Mucosa of stomach (tissue), 1 donor: ENCODE measurements around the gene SIAH1.

Experiments used
- H3K27me3 ChIP-seq: one replicate; pipeline ENCODE4 v1.7.0; 2013; ENCODE audit warnings: mild to moderate bottlenecking, low read length; ENCODE audit not compliant: control insufficient read depth, insufficient read depth
- H3K36me3 ChIP-seq: one replicate; pipeline ENCODE4 v1.7.0; 2013; ENCODE audit warnings: low read length; ENCODE audit not compliant: control insufficient read depth, insufficient read depth
- H3K4me1 ChIP-seq: one replicate; pipeline ENCODE4 v1.7.0; 2013; ENCODE audit warnings: mild to moderate bottlenecking, low read length; ENCODE audit not compliant: control insufficient read depth, insufficient read depth
- H3K4me3 ChIP-seq: one replicate; pipeline ENCODE4 v1.7.0; 2013; ENCODE audit warnings: low read length
- H3K9ac ChIP-seq: one replicate; pipeline ENCODE4 v1.7.0; 2013; ENCODE audit warnings: mild to moderate bottlenecking, low read length, moderate library complexity
- H3K9me3 ChIP-seq: one replicate; pipeline ENCODE4 v1.7.0; 2013; ENCODE audit warnings: mild to moderate bottlenecking, low read length, moderate library complexity; ENCODE audit not compliant: control insufficient read depth
- donor health status: Pancreatic carcinoma.

Gene SIAH1

DNA sequence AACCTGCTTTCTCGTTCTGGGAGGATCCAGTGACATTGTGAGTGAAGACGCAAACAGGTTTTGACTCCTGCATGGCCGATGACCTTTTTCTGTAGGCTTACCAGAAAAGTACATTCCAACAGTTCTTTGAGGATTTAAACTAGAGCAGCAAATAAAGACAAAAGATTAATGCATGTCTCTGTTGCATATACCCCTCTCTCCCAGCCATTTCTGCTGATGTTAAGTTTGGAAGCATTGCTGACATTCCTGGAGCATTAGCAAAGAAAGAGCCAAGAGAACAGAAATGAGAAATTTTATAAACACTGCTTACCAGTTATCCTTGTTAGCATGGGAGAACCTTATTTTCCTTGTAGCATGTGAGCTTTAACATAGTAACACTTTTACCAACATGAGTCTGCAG is 49.3 kb downstream of the SIAH1 start:
- Histone ChIP-seq H3K36me3 (peaks cover 6% of the 10 kb centered on the region), H3K4me3 (no peak overlapping the region), H3K9ac (no peak overlapping the region), H3K27me3 (no peaks in the 10 kb centered on the region), H3K4me1 (no peaks in the 10 kb centered on the region), H3K9me3 (no peaks in the 10 kb centered on the region)

DNA sequence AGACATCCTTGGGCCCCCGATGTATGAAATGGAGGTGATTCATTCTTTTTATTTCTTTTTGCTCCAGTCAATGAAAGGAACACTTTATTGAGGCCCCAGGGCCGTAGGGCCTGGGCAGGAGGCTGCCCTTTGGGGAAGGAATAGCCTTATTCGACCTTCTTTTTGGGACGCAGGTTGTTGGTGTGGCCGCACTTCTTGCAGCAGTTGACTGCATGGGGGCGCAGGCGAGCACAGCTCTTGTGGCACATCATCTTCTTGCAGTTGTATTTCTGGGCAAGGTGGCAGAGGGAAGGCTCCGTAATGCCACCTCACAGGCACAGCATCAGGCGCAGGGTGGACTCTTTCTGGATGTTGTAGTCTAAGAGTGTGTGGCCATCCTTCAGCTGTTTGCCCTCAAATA is 50.9 kb downstream of the SIAH1 start:
- no peaks in the 10 kb centered on the region for H3K9me3 ChIP-seq
- no peak overlapping the region for H3K4me3 ChIP-seq
- peaks cover 6% of the 10 kb centered on the region for H3K36me3 ChIP-seq

DNA sequence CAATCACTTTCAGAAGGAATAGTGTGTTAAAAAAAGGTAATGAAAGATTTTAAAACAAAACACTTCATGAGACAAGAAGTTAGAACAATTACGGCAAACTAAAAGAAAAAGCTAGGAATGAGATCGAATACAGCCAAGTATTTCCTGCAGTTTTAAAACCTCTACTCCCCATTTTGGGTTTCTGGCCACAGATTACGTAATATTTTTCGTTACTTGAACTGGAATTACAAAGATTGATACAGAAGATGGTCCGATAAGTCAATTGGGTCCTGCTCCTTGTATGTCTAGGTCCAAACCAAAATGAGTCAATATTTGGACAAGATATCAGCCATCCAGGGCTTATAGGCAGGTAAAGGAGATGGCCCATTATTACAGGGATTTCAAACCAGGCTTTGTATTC is 52.2 kb downstream of the SIAH1 start:
- Histone ChIP-seq H3K9me3 (no peaks in the 10 kb centered on the region), H3K36me3 (peaks cover 6% of the 10 kb centered on the region), H3K27me3 (no peaks in the 10 kb centered on the region), H3K4me1 (no peaks in the 10 kb centered on the region), H3K4me3 (no peak overlapping the region), H3K9ac (no peak overlapping the region)

More for the DNA sequence above, 50.9 kb downstream of the SIAH1 start:
- no peak overlapping the region for H3K9ac ChIP-seq
- H3K4me1 ChIP-seq, result no peaks in the 10 kb centered on the region
- no peaks in the 10 kb centered on the region for H3K27me3 ChIP-seq

DNA sequence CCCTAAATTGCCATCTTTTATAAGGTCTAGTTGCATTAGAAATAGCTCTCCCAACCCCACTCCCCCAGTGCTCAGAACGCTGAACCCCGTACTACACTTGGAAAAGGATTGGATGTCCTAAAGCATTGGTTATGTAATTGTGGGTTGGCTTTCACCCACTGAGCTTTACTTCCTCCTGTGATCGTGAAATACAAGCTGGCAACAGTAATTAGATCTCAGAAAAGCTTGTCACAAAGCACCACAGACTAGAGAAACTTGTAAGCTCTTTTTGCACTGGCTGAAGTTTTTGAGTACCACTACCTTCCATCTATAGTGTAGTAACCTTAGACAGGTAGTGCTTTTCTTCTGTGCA is 54.4 kb downstream of the SIAH1 start:
- H3K4me1 ChIP-seq, result no peaks in the 10 kb centered on the region
- no peak overlapping the region for H3K4me3 ChIP-seq
- H3K36me3 ChIP-seq, result peaks cover 6% of the 10 kb centered on the region
- H3K27me3 ChIP-seq, result no peaks in the 10 kb centered on the region
- no peaks in the 10 kb centered on the region for H3K9me3 ChIP-seq
- H3K9ac ChIP-seq, result no peak overlapping the region

DNA sequence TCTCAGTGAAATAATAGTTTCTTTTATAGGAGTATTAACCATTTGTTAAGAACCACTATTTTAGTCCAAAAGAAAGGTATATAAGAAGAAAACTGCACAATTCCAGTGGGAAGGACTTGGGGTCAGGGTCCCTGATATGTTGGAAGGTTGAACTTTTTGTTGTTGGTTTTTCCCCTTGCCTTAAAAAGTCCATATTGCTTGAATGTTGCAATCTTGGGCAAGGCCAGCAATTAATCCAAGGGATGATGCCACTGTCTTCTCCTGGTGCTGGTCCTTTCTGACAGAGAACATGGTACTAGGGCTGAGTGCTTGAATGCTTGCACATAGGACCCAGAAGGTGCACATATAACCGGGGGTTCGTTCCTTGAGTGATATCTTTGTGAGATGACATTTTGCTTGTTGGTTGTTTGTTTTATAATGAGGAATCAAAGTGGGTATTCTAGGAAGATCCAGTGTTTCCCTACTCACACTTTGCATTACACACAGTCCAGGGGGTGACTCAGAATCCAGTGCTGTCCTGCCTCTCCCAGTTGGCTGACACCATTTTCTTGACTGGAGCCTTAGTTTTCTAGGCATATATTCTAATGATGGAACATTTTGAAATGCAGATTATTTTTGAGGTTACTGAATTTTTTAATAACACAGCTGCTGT is 54.9 kb downstream of the SIAH1 start:
- H3K27me3 ChIP-seq, result no peaks in the 10 kb centered on the region
- peaks cover 6% of the 10 kb centered on the region for H3K36me3 ChIP-seq

DNA sequence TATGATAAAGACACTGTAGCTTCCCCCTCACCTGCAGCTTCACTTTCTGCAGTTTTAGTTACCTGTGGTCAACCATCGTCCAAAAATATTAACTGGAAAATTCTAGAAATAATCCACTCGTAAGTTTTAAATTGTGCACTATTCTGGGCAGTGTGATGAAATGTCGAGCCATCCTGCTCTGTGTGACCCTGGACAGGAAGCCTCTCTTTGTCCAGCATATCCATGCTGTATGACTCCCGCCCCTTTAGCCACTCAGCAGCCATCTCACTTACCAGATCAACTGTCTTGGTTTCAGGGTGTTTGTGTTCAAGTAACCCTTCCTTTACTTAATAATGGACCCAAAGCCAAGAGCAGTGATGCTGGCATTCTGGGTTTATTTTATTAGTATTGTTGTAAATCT is 56.1 kb downstream of the SIAH1 start:
- H3K27me3 ChIP-seq, result no peaks in the 10 kb centered on the region
- H3K4me1 ChIP-seq, result no peaks in the 10 kb centered on the region
- H3K9me3 ChIP-seq, result no peaks in the 10 kb centered on the region
- no peak overlapping the region for H3K4me3 ChIP-seq
- no peak overlapping the region for H3K9ac ChIP-seq
- no peaks in the 10 kb centered on the region for H3K36me3 ChIP-seq

More for the DNA sequence above, 54.9 kb downstream of the SIAH1 start:
- no peaks in the 10 kb centered on the region for H3K4me1 ChIP-seq
- no peak overlapping the region for H3K4me3 ChIP-seq
- H3K9ac ChIP-seq, result no peak overlapping the region
- H3K9me3 ChIP-seq, result no peaks in the 10 kb centered on the region

DNA sequence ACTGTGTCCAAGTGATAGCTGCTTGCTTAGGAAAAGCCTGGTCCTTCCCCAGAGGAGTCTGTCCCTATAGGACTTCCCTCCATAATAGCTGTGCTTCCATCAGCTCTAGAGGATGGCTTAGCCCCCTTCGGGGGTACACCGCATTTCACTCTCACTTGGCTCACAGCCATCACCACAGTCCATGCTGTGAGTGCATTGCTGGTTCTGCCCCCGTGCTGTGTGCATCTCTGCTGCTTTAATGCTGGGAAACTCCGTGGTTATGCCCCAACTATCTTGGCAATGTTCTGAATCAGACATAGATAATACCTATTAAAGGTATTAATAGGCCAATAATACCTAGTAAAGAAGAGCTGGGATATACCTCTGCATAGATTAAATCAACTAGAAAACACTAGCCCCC is 58.3 kb downstream of the SIAH1 start:
- Histone ChIP-seq H3K9me3 (no peaks in the 10 kb centered on the region), H3K4me3 (no peak overlapping the region), H3K27me3 (no peaks in the 10 kb centered on the region), H3K4me1 (no peaks in the 10 kb centered on the region), H3K9ac (no peak overlapping the region), H3K36me3 (no peaks in the 10 kb centered on the region)

DNA sequence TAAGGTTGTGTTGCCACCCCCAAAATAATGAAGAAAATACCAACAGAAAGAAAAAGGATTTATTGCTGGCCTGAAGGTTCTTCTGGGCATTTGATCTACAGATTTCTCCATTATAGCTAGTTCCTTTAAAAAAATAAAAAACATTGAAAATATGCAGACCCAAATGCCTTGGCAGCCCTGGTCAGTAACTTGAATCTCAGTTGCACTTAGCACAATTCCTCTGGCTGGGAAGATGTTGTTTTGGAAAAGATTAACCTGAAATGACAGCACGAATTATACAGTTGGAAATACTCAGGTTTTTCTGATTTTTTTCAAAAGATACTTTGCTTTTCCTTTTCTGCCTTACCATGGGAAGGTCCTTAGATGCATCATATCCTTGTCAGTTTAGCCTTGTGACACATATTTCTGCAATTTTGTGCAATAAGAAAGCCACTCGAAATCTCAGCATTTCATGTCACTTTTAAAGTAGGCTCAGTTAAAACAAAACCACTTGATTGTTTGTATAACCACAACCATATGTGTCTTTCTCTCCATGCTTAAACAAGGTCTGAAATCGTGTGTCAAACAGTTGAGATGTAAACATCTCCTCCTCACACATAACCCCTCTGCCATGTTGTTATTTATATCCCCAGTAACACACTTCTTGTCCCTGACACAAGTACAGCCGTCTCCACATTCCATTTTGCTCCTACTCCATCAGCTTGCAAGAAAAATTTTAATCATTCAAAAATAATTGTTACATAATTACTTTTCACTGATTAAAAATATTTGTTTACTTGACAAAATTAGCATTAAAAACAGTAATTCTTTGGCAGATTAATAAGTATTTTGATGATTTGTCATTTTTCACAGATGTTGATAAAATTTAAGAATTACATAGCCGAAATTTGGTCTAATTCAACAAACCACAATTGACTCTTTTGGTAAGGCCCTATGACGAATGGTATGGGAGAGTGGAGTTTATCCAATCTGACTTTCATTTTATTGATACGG is 61.1 kb downstream of the SIAH1 start:
- Histone ChIP-seq H3K36me3 (no peaks in the 10 kb centered on the region), H3K9me3 (no peaks in the 10 kb centered on the region), H3K27me3 (no peaks in the 10 kb centered on the region), H3K4me1 (peaks cover 11% of the 10 kb centered on the region), H3K4me3 (no peak overlapping the region), H3K9ac (no peak overlapping the region)

DNA sequence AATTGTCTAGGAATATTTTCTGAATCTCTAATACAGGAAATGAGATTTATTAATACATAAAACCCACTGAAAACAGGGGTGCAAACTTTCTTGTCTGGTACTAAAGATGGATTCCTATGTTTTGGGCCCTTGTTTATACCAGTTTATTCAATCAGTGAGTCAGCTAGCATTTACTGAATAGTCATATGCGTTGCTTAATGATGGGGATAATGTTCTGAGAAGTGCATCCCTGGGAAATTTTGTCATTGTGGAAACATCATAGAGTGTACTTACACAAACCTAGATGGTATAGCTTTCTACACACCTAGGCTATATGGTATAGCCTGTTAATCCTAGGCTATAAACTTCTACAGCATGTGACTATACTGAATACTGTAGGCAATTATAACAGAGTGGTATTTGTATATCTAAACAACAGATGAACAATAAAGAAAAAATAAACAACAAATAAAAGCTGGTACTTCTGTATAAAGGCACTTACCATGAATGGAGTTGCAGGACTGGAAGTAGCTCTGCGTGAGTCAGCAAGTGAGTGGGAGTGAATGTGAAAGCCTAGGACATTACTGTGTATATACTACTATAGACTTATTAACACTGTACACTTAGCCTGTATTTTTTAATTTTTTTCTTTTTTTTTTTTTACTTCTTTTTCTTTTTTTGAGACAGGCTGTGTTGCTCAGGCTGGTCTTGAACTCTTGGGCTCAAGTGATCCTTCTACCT is 63.7 kb downstream of the SIAH1 start:
- Histone ChIP-seq H3K27me3 (no peaks in the 10 kb centered on the region), H3K4me1 (peaks cover 11% of the 10 kb centered on the region), H3K9me3 (no peaks in the 10 kb centered on the region), H3K4me3 (no peak overlapping the region), H3K36me3 (no peaks in the 10 kb centered on the region), H3K9ac (no peak overlapping the region)

DNA sequence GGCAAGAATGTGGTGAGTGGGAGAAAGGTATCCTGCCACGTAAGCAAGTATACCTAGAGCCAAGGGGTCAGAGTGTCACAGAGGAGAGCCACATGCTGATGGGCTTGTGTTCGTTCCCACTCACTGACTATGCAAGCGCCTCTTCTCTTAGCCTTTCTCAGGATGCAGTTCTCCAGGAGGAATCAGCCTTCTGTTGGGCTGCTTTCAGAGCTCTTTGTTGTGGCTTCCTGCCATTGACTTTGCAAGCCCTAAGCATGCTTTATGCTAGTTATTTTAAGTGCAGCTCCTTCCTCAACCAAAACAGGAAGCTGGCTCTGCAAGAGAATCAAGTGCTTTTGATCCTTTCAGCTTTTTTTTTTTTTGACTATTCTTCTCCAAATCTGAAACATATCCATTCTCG is 66.6 kb downstream of the SIAH1 start:
- no peak overlapping the region for H3K4me3 ChIP-seq
- H3K9ac ChIP-seq, result no peak overlapping the region
- H3K9me3 ChIP-seq, result no peaks in the 10 kb centered on the region
- H3K4me1 ChIP-seq, result peaks cover 11% of the 10 kb centered on the region
- no peaks in the 10 kb centered on the region for H3K27me3 ChIP-seq
- no peaks in the 10 kb centered on the region for H3K36me3 ChIP-seq

DNA sequence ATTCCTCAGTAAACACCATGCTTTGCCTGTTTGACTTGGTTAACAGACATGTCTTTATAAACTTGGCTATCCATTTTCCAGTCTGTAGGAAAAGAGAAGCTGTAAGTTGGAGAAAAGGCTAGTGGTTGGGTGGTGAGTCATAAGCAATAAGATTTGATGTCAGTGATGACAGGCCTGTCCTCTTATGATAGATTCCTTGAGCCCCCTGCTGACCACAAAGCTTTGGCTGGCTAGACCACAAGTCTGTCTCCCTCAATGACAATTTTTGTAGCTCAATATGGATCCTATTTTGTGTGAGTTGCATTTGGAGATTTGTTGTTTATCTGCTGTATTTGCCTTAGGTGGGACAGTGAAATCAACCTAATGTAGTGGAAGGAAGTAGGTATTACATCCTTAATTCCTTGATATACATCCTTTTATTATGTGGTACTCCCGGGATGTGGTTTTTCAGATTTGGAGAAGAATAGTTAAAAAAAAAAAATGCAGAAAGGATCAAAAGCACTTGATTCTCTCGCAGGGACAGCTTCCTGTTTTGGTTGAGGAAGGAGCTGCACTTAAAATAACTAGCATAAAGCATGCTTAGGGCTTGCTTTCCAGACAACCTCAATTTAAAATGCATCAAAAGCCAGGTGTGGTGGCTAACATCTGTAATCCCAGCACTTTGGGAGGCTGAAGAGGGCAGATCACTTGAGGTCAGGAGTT is 67.4 kb downstream of the SIAH1 start:
- H3K4me1 ChIP-seq, result peaks cover 11% of the 10 kb centered on the region
- no peaks in the 10 kb centered on the region for H3K36me3 ChIP-seq
- no peaks in the 10 kb centered on the region for H3K9me3 ChIP-seq
- no peak overlapping the region for H3K9ac ChIP-seq
- no peak overlapping the region for H3K4me3 ChIP-seq
- no peaks in the 10 kb centered on the region for H3K27me3 ChIP-seq
